UCSD-AML1 (cell line): ENCODE measurements around the gene TIPIN.
"Not testable (repeated sequence)": the region's sequence is repeated elsewhere in the genome, so short reads cannot be mapped to it uniquely, and the experiment has no call there.

Experiments used
- DNase-seq: peaks from one replicate; lab custom pipeline; 2025; ENCODE audit not compliant: unreplicated experiment; lab: John Stamatoyannopoulos, UW

The TIPIN gene

DNA sequence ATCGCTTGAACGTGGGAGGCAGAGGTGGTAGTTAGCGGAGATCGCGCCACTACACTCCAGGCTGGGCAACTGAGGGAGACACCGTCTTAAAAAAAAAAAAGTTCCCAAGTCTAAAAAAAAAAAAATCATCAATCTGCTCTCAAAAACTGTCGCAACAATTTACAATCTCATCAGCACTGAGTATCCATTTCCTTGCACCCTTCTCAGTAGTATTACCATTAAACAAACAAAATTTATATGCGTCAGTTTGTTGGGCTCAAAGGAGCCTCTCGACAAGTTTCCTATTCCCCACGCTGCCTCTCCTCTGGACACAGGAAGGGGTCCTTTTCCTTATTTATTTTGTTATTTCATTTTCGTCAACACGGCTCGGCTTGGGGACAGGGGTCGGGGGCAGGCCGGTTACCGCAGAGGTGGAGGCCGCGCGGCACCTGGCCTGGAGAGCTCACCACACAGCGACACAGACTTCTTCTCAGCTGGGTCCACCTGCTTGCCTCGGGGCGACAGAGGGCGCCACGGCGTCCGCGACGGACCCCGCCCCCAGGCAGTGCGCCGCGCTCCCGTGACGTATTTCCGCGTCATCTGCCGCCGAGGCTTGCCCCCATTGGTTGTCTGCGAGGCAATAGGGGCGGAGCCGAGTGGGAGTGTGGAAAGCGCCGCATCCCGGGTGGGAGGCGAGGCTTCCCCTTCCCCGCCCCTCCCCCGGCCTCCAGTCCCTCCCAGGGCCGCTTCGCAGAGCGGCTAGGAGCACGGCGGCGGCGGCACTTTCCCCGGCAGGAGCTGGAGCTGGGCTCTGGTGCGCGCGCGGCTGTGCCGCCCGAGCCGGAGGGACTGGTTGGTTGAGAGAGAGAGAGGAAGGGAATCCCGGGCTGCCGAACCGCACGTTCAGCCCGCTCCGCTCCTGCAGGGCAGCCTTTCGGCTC lies 30.0 kb upstream of the TIPIN start, which contains the start of gene MAP2K1:
Gene MAP2K1 (plus strand): TSS at position 709 of the 920 bp plus-strand sequence. CDS start 436 bp downstream, outside the sequence.
- peak; percentile 98 for DNase-seq

DNA sequence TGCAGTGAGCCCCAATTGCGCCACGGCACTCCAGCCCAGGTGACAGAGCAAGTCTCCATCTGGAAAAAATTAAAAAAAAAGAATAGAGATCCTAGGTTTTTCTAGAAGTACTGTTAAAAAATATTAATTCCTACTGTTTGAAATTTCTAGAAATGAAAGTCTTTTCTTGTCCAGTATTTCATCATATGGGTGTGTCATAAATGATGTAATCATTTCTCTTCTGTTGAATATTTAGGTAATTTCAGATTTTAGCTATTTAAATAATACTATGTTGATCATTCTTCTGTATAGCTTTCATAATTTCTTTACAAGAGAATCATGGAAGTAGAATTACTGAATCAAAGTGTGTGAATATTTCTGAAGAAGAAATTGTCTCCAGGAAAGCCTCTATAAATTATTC lies 24.9 kb upstream of the TIPIN start:
- not testable (repeated sequence) for DNase-seq

DNA sequence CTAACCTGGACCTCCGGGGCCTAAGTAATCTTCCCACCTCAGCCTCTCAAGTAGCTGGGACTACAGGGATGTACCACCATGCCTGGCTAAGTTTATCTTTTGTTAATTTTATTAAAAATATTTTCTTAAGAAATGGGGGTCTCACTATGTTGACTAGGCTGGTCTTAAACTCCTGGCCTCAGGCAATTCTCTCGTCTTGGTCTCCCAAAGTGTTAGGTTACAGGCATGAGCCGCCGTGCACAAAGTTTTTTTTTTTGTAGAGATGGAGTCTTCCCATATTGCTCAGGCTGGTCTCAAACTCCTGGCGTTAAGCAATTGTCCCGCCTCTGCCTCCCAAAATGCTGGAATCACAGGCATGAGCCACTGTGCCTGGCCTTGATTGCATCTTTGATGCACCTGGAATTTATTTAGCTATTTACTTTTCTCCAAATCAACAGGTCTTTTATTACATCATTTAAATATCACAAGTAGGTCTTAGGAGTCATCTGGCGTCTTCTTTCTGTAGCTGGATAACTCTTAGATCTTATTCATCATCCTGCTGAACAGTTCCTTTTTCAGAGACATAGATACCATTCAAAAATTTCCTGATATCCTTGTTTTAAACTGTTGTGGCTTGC lies 22.4 kb upstream of the TIPIN start:
- no peak for DNase-seq

DNA sequence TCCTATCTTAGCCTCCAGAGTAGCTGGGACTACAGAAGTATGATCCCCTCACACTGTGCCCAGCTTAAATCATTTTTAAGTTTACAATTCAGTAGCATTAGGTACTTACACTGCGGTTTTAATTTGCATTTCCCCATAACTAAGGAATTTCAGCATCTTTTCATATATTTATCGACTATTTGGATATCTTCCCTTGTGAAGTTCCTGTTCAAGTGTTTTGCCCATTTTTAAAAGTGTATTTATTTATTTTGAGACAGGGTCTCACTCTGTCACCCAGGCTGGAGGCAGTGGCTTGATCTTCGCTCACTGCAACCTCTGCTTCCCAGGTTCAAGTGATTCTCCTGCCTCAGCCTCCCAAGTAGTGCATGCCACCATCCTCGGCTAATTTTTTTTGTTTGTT lies 17.7 kb upstream of the TIPIN start:
- no peak for DNase-seq

DNA sequence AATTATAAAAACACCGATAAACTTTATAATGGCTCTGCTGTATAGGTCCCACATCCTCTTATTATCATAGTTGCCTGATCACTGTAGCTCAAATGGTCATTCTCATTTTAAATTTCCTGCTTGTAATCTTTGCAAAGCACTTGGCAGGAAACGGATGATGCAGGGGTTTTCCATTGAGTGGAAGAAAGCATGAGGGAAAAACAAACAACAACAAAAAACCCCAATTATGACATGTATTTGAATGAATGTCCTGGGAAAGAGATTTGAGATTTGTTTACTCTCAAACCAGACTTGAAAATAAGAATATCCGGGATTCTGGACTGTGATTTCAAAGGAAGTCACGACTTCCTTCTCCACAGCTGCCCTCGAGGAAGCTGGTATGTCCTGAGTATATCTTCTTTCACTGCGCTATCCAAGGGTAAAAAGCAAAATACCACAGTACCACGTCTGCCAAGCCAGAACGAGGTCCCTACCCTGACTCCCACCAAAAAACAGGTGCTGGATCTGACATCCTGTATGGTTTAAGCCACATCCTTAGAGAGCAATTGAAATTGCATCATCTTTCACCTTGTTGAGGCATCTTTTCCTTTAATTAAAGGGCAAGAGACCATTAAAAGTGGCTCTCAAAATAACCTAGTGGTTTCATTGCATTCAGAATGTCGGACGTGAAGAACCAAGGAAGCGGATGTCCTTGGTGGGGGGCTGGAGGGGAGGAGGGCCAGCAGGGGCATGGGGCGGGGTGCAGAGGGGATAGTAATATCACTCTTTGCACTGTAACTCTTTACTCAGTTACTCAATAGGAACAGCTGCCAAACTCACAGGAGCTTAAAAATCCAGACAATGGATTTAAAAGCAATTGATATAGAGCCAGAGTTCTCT lies 13.5 kb upstream of the TIPIN start:
- DNase-seq, result peak; percentile 36

DNA sequence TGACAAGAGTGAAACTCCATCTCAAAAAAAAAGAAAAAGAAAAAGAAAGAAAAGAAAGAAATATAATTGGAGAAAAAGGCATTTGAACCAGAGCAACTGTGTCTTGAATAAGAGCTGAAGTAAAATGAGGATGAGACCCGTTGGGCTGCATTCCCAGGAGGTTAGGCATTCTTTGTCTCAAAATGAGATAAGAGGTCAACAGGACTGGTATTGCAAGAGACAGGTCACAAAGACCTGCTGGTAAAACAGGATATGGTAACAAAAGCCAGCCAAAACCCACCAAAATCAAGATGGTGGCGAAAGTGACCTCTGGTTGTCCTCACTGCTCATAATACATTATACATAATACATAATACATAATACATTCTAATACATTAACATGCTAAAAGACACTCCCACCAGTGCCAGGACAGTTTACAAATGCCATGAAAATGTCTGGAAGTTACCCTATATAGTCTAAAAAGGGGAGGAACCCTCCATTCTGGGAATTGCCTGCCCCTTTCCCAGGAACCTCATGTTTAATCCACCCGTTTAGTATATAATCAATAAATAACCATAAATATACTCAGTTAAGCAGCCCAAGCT lies 8.6 kb upstream of the TIPIN start:
- DNase-seq, result no peak

DNA sequence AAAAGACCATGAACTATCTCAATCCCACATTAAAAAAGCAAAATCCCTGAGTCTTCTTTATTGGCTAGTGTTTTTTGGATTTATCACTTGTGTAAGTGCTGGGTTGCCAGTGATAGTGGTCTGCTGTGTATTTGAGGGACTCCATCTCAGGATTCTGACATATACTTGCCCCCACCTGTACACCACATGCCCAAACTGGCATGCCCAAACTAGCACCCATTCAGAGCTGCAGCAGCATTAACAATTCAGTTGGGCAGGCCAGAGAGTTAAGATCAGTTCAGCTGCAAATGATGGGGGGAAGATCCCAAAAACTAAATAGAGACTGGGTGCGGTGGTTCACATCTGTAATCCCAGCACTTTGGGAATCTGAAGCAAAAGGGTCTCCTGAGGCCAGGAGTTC lies 6.3 kb upstream of the TIPIN start:
- no peak for DNase-seq

DNA sequence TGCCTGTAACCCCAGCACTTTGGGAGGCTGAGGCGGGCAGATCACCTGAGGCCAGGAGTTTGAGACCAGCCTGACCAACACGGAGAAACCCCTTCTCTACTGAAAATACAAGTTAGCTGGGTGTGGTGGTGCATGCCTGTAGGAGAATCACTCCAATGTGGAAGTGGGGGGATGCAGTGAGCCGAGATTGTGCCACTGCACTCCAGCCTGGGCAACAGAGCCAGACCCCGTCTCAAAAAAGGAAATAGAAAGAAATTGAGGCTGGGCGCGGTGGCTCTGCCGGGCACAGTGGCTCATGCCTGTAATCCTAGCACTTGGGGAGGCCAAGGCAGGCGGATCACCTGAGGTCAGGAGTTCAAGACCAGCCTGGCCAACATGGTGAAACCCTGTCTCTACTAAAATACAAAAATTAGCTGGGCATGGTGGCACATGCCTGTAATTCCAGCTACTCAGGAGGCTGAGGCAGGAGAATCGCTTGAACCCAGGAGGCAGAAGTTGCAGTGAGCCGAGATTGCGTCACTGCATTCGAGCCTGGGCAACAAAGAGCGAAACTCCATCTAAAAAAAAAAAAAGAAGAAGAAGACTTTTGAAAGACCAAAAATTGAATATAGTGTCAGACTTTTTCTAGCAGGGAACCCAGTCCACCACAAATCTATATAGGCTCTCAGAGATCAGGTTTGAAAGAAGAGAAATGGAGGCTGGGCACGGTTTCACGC lies 5.4 kb upstream of the TIPIN start:
- DNase-seq, result not testable (repeated sequence)

DNA sequence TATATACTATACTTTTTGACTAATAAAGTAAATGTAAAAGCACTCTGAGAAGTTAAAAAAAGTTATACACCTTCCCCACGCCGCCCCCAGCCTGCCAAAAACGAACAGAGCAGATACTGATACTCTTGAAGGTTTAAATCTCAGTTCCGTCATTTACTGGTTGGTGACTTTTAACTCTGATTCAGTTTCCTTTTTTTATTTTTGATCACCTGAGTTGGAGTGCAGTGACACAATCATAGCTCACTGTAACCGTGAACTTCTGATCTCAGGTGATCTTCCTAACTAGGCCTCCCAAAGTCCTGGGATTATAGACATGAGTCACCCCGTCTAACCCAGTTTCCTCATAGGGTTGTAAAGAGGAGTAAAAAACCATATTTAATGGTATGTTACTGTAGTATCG lies 3.3 kb upstream of the TIPIN start:
- DNase-seq, result no peak

DNA sequence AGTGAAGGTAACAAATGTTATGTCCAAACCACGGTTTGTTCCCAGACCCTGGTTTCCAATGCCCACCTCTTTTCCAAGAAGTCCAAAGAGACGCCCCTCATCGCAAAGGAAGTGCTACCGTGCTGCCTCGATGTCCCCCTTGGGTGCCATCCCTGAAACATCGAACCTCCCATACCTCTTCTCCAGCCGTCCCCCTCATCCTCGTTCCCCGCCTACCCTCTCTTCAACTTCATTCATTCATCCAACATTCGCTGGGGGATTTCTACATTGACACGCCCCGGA lies 467 bp downstream of the TIPIN start:
- no peak for DNase-seq

DNA sequence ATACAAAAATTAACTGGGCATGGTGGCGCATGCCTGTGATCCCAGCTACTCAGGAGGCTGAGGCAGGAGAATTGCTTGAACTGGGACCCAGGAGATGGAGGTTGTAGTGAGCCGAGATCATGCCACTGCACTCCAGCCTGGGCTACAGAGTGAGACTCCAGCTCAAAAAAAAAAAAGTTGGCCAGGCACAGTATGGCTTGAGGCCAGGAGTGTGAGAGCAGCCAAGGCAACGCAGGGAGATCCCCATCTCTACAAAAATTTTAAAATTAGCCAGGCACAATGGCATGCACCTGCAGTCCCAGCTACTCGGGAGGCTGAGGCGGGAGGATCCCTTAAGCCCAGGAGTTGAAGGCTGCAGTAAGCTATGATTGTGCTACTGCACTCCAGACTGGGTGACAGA lies 8.0 kb downstream of the TIPIN start:
- DNase-seq, result not testable (repeated sequence)

DNA sequence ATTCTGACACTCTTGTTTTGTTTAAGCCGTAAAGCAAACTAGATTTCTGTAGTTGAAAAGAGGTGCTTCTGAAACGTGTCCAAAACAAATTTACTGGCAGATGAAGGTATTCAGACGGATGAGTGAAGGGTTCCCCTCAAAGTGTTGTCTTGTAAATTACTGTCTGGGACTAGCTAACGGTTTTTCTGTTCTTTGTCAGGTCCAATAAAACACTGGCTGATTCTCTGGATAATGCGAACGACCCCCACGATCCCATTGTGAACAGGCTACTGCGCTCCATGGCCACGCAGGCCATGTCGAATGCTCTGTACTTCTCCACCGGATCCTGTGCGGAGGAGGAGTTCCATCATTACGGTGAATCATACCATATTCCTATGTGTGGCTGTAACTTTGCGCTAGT lies 27.7 kb downstream of the TIPIN start:
- DNase-seq, result no peak

DNA sequence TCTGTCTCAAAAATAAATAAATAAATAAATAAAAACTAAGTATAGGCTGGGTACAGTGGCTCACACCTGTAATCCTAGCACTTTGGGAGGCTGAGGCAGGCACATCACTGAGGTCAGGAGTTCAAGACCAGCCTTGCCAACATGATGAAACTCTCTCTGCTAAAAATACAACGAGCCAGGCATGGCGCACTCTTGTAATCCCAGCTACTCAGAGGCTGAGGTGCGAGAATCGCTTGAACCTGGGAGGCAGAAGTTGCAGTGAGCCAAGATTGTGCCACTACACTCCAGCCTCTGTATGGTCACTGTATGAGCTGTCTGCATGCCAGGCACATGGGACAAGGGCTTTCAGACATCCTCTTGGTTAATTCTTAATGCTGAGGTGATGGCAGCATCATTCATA lies 28.7 kb downstream of the TIPIN start:
- no peak for DNase-seq

DNA sequence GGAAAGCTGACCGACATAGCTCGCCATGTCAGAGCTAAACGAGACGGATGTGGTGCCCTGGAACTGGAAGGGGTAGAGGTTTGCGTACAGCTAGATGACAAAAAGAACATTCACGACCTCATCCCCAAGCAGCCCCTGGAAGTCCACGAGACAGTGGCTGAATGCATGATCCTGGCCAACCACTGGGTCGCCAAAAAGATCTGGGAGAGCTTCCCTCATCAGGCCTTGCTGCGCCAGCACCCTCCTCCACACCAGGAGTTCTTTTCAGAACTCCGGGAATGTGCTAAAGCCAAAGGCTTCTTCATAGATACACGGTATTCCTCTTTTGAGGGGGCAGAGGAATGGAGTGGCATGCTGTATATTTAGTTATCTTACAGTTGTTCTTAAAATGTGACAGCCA lies 30.4 kb downstream of the TIPIN start:
- no peak for DNase-seq

DNA sequence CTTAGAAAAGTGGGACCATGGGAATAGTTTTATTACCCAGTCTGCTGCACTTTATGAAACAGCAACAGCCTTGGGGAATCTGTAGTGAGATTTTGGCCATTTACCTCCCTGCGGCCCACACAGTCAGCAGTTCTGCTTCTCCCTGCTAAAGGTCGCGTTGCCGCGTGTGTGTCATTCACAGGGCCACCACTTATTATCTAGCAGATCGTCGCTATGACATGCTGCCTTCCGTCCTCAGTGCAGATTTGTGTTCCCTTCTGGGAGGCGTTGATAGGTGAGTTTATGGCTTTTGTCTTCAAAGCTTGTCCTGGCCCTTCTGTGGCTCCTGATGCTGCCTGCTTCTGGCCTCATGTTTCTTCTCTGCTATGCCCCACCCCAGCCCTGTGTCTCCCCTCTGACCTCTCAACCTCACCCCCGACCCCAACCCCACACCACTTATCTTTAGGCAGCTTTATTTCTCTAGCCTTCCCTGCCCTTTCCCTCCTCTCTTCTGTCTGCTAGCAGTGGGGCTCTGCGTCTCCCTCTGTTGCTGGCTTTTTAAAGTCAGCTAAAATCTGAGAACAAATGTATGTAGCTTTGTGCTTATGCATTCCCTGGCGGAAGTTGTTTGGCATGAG lies 33.1 kb downstream of the TIPIN start:
- DNase-seq, result no peak

DNA sequence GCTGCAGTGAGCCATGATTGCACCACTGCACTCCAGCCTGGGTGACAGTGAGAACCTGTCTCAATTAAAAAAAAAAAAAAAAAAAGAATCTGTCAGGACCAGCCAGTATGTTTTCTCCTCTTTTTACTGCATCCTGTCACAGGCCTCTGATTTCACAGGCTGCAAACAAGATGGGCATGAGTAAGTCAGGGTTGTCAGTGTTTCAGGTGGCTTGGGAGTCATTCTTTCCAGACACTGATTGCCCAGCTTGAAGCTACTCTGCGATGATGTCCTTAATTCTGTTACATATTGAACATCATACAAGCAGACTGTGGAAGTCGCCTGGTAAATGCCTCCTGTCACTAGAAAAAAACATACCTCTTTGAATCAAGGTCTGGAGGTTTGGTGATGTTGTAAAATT lies 44.3 kb downstream of the TIPIN start:
- no peak for DNase-seq

DNA sequence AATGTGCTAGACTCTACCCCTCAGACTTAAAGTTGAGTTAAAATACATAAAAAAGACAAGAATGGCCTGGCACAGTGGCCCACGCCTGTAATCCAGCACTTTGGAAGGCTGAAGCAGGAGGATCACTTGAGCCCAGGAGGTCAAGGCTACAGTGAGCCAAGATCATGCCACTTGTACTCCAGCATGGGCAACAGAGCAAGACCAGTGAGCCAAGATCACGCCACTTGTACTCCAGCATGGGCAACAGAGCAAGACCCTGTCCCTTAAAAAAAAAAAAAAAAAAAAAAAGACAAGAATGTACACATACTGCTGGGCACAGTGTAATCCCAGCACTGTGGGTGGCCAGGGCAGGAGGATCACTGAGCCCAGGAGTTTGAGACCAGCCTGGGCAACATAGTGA lies 45.7 kb downstream of the TIPIN start:
- DNase-seq, result no peak

DNA sequence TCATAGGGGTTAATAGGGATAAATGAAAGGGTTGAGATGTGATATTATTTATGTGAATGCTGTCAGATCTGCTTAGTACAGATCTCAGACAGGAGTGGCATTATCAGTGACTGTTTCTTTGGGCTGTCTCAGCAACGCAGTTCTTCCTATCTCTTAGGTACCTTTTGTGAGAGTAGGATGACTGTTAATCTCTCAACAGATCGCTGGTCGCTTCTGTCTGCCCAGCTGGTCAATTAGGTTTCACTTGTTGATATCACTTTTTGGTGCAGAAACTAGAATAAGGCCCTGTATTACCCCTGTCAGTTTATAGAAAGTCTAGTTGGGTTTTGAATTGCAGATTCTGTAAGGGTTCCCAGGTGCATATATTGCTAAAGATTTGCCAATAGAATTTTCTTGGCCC lies 46.7 kb downstream of the TIPIN start:
- DNase-seq, result no peak

DNA sequence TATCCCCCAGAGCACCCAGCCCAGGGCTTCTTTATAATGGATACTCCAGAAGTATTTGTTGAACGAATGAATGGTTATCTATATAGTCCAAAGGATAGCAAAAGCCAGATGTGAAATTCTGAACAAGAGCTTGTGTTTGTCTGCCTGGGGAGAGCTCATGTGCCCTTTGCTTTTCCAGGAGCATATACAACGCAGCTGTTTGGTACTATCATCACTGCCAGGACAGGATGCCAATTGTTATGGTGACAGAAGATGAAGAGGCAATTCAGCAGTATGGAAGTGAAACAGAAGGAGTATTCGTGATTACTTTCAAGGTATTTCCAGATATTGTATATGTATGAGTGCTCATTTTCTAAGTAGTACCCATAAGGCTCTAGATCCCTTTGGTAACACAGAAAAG lies 48.0 kb downstream of the TIPIN start:
- no peak for DNase-seq

DNA sequence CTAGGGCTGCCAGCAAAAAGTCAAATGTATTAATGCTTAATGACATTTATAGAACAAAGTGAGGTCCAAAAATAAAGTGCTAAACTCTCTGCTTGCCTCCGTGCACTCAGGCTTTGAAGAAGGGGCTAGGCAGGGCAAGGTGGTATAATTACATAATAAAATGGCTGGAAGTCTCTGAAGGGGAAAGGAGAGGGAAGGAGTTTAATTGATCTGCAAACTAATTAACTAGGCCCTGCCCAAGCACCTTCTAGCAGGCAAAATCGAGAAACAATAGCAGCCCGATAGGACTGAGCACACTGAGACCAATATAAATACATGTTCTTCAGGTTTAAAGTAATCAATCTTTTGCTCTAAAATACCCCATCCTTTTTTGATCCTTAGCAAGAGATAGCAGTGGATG lies 50.1 kb downstream of the TIPIN start:
- no peak for DNase-seq
